CD4-positive, alpha-beta T cell (primary cell): ENCODE data around the gene STAB1. TPM values are rescaled to one million over a fixed set of nuclear protein-coding genes. Genes with fewer than 3 reads are reported as not detected.

Experiments
- ATAC-seq: fragments of 200-7000 bp; cut with Tn5 transposase; one replicate; pipeline ENCODE4 v1.10.0; 2022; ENCODE audit warnings: mild to moderate bottlenecking; ENCODE audit not compliant: poor library complexity
- CTCF ChIA-PET: fragments of 350-600 bp; sonication (Branson Sonifier 250); formaldehyde crosslinking; loops from one replicate; lab custom pipeline; 2021; ENCODE audit warnings: antibody characterized with exemption, inconsistent platforms; lab: Charles Lee
- POLR2A ChIA-PET: fragments of 350-600 bp; sonication (Branson Sonifier 250); formaldehyde crosslinking; loops from one replicate; lab custom pipeline; 2021; ENCODE audit warnings: antibody characterized with exemption, inconsistent platforms; lab: Charles Lee
- DNase-seq, 14 experiments: peaks; one replicate each; pipeline ENCODE4 v3.0.0-alpha.2; 2013 to 2020; ENCODE audit warnings: mixed read lengths in 2 of 14
- H3K27ac ChIP-seq, 2 donors: one replicate each; pipeline versions ENCODE4 v1.5.1 to v1.7.0; 2013; ENCODE audit warnings: low read length in 2 of 2, low read depth in 1 of 2, mild to moderate bottlenecking in 1 of 2
- H3K27me3 ChIP-seq, 2 experiments: 1 replicate in 1 of 2; 2 replicates in 1 of 2; pipeline versions ENCODE4 v1.6.1 to v1.7.0; 2013; ENCODE audit warnings: low read length in 2 of 2, control low read depth in 1 of 2, mild to moderate bottlenecking in 1 of 2, moderate library complexity in 1 of 2; ENCODE audit not compliant: insufficient read depth in 2 of 2, control insufficient read depth in 1 of 2
- H3K36me3 ChIP-seq: one replicate; pipeline ENCODE4 v1.6.1; 2013; ENCODE audit warnings: low read length, control low read depth; ENCODE audit not compliant: insufficient read depth
- H3K4me1 ChIP-seq: one replicate; pipeline ENCODE4 v1.6.1; 2013; ENCODE audit warnings: low read length, control low read depth; ENCODE audit not compliant: insufficient read depth
- H3K4me3 ChIP-seq: one replicate; pipeline ENCODE4 v1.5.1; 2013; ENCODE audit warnings: mild to moderate bottlenecking, low read length, moderate library complexity
- H3K9me3 ChIP-seq, 2 experiments: 1 replicate in 1 of 2; 2 replicates in 1 of 2; pipeline versions ENCODE4 v1.6.1 to v1.7.0; 2013; ENCODE audit warnings: low read length in 2 of 2, mild to moderate bottlenecking in 2 of 2, control low read depth in 1 of 2, moderate library complexity in 1 of 2; ENCODE audit not compliant: control insufficient read depth in 1 of 2, insufficient read depth in 1 of 2
- H3K27ac Mint-ChIP-seq: one replicate; pipeline ENCODE4 v1.8.0; 2020; ENCODE audit warnings: mixed read lengths
- H3K27me3 Mint-ChIP-seq: one replicate; pipeline ENCODE4 v1.8.0; 2021; ENCODE audit warnings: mixed read lengths
- H3K36me3 Mint-ChIP-seq: one replicate; pipeline ENCODE4 v1.8.0; 2021; ENCODE audit warnings: low read depth, mixed read lengths
- H3K4me1 Mint-ChIP-seq: one replicate; pipeline ENCODE4 v1.8.0; 2021; ENCODE audit warnings: low read depth, mixed read lengths
- H3K4me3 Mint-ChIP-seq: one replicate; pipeline ENCODE4 v1.8.0; 2020; ENCODE audit warnings: mild to moderate bottlenecking, mixed read lengths
- H3K9me3 Mint-ChIP-seq: one replicate; pipeline ENCODE4 v1.8.0; 2020; ENCODE audit warnings: mixed read lengths
- intact Hi-C, 2 experiments: fragments of 100-400 bp; cut with DNase I in 1 of 2; cut with micrococcal nuclease in 1 of 2; formaldehyde crosslinking; loops; one replicate each; pipeline versions ENCODE4 v1.15.1 to v1.9.0; 2023 to 2025; cut with DNase I, micrococcal nuclease
- total RNA-seq, 174 experiments: library from RNA in 2 of 174; stranded (reverse) in 2 of 174; gene quantifications; one replicate each; pipeline ENCODE4 v1.2.3 and lab custom pipeline; 2021 to 2026
- TF ChIP-seq, protein P1 (sequence below): fragments of 200-600 bp; IDR thresholded peaks from one replicate; pipeline ENCODE4 v1.8.0; 2022; ENCODE audit warnings: antibody characterized with exemption, mild to moderate bottlenecking

STAB1 gene
- total RNA-seq, 2 experiments from 2014 or later: 1.5 to 2.5 TPM

DNA sequence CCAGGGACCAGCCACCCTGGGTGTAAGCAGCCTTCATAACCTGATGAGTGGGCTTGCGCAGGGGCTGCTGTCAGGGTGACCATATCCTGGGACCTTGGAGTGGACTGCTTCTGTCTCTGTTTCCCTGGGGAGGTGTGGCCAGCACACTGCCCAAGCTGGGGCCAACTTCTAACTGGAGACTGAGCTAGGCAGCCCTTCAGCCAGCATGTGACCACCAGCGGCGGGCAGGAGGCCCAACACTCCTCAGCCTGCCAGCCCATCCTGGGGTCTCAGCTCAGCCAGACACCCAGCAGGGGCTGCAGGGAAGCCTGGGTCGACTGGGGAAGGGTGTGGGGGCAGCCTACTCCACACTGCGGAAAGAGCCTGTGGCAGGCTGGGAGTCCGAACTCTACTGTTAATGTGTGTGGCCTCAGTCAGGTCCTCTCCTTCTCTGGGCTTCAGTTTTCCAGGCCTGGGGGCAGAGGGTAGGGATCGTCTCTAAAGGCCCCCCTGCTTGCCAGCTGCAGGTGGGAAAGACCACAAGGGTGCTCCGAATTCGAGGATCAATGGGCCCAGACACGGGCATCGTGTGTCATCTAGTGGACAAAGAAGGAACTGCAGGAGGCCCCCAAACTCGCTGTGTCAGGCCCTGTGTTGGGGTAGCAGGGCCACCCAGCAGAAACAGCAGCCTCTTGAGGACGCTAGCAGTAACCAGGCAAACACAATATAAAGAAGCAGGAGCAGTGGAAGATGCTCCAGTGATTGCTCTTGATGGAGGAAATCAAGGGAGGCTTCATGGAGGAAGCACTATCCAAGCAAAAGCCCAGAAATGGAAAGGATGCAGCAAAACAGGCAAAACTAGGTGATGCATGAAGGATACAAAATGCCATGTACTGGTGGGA lies 48.3 kb upstream of the STAB1 start:
- POLR2A ChIA-PET: interaction anchor here (1.2 to 2.3 kb wide), 2 partner anchors 8 to 35 kb away, joined by 4 to 11 read pairs; partner anchors contain the start of gene NISCH
- peak; percentile 71 for ATAC-seq
- Mint-ChIP-seq H3K4me3 (peak overlapping the region; percentile 47), H3K9me3 (no peaks in the 10 kb centered on the region), H3K36me3 (no peaks in the 10 kb centered on the region), H3K4me1 (peaks cover 14% of the 10 kb centered on the region), H3K27me3 (no peaks in the 10 kb centered on the region), H3K27ac (peak overlapping the region; percentile 38)
- peak; percentile 54 to 85 (median 66) for DNase-seq
- Histone ChIP-seq H3K27ac (no peak overlapping the region), H3K9me3 (no peaks in the 10 kb centered on the region), H3K4me1 (peaks cover 28% of the 10 kb centered on the region), H3K36me3 (no peaks in the 10 kb centered on the region), H3K27me3 (no peaks in the 10 kb centered on the region), H3K4me3 (no peak overlapping the region)
- CTCF ChIA-PET: interaction anchor here (0.5 to 3.5 kb wide), 5 partner anchors 12 to 915 kb away, joined by 3 to 25 read pairs (median 3); no protein-coding TSS in a partner anchor
- TF ChIP-seq, protein P1, sequence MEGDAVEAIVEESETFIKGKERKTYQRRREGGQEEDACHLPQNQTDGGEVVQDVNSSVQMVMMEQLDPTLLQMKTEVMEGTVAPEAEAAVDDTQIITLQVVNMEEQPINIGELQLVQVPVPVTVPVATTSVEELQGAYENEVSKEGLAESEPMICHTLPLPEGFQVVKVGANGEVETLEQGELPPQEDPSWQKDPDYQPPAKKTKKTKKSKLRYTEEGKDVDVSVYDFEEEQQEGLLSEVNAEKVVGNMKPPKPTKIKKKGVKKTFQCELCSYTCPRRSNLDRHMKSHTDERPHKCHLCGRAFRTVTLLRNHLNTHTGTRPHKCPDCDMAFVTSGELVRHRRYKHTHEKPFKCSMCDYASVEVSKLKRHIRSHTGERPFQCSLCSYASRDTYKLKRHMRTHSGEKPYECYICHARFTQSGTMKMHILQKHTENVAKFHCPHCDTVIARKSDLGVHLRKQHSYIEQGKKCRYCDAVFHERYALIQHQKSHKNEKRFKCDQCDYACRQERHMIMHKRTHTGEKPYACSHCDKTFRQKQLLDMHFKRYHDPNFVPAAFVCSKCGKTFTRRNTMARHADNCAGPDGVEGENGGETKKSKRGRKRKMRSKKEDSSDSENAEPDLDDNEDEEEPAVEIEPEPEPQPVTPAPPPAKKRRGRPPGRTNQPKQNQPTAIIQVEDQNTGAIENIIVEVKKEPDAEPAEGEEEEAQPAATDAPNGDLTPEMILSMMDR: peak; percentile 100
- intact Hi-C loops: loop anchor here (1.0 to 10.0 kb wide), 9 partner anchors 18 to 446 kb away; partner anchors contain the start of gene GLYCTK (in 1 of the 2)

DNA sequence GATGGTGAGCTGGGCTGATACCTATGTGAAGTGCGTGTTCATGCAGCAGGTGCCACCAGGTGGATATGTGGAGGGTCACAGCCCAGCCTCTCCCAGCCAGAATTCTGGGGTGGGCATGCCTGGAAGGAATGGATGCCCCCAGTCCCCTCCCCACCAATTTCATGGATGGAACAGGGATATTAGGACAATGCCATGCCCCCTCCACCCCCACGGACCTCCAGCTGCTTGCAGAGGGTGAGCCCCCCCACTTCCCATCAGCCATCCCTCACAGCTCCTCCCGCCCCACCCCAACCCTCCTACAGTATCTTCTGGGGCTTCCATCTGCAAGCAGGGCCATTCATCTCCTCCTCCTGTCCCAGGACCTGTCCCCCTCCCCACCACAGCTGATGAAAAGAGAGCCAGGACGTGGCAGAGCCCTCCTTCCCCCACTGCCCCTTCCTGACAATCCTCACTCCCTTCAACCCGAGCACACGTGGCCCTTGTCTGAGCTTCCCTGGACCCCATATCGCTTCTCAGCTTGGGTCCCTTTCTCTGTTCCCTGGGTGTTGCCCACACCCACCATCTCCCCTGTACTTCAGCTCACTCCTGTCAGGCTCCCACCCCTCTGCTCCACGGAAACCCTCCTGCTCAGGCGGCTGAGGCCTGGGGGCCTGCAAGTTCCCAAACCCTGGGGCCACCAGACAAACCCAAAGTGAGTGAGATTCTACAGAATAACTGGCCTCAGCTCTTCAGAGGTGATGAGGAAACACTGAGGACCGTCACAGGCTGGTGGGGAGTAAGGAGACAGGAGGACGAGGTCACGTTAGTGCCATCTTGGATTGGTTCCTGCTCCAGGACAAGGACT lies 47.4 kb upstream of the STAB1 start:
- intact Hi-C loops: loop anchor here (1.0 to 10.0 kb wide), 9 partner anchors 19 to 446 kb away; partner anchors contain the start of gene GLYCTK (in 1 of the 2)
- Mint-ChIP-seq H3K9me3 (no peaks in the 10 kb centered on the region), H3K4me3 (no peak overlapping the region), H3K4me1 (peaks cover 14% of the 10 kb centered on the region), H3K36me3 (no peaks in the 10 kb centered on the region), H3K27me3 (no peaks in the 10 kb centered on the region), H3K27ac (peak overlapping the region; percentile 38)
- Histone ChIP-seq H3K4me1 (peaks cover 30% of the 10 kb centered on the region), H3K27ac (no peak overlapping the region), H3K36me3 (no peaks in the 10 kb centered on the region), H3K27me3 (no peaks in the 10 kb centered on the region), H3K4me3 (no peak overlapping the region), H3K9me3 (no peaks in the 10 kb centered on the region)
- ATAC-seq (no peak), DNase-seq (no peak)
- ChIA-PET CTCF (interaction anchor here (1.0 to 3.5 kb wide), 4 partner anchors 15 to 35 kb away, joined by 3 to 25 read pairs (median 3); no protein-coding TSS in a partner anchor), POLR2A (interaction anchor here (1.1 to 2.3 kb wide), 2 partner anchors 36 to 226 kb away, joined by 3 to 11 read pairs; no protein-coding TSS in a partner anchor)
- TF ChIP-seq, protein P1: no peak
